CD14-positive monocyte (primary cell): ENCODE data around the gene SCG3. TPM values are rescaled to one million over a fixed set of nuclear protein-coding genes. Genes with fewer than 3 reads are reported as not detected.

Experiments
- DNase-seq, 3 donors: peaks; one replicate each; pipeline ENCODE4 v3.0.0-alpha.2; 2011 to 2022
- H2AFZ ChIP-seq: 2 replicates; pipeline ENCODE4 v1.6.0; 2012; ENCODE audit warnings: mild to moderate bottlenecking, low read depth, low read length, inconsistent platforms; ENCODE audit not compliant: insufficient read depth, poor library complexity, severe bottlenecking
- H3K27ac ChIP-seq, 2 donors: 1 replicate in 1 of 2; 2 replicates in 1 of 2; pipeline ENCODE4 v1.5.1; 2012 to 2013; ENCODE audit warnings: low read length in 2 of 2, control low read depth in 1 of 2, inconsistent platforms in 1 of 2, low read depth in 1 of 2, mild to moderate bottlenecking in 1 of 2
- H3K27me3 ChIP-seq, 2 donors: one replicate each; pipeline versions ENCODE4 v1.6.0 to v1.6.1; 2011 to 2013; ENCODE audit warnings: low read length in 2 of 2; ENCODE audit not compliant: control insufficient read depth in 2 of 2, insufficient read depth in 2 of 2
- H3K36me3 ChIP-seq, 2 donors: replicated peaks in 1 of 2; 1 replicate in 1 of 2; 2 replicates in 1 of 2; pipeline versions ENCODE4 v1.5.1 to v1.6.1; 2012 to 2013; ENCODE audit warnings: low read length in 2 of 2, control low read depth in 1 of 2, inconsistent platforms in 1 of 2, mild to moderate bottlenecking in 1 of 2; ENCODE audit not compliant: insufficient read depth in 2 of 2, control insufficient read depth in 1 of 2
- H3K4me1 ChIP-seq, 2 donors: 1 replicate in 1 of 2; 2 replicates in 1 of 2; pipeline versions ENCODE4 v1.5.1 to v1.6.1; 2012 to 2013; ENCODE audit warnings: low read length in 2 of 2, control low read depth in 1 of 2, inconsistent platforms in 1 of 2, mild to moderate bottlenecking in 1 of 2, moderate library complexity in 1 of 2; ENCODE audit not compliant: insufficient read depth in 2 of 2, control insufficient read depth in 1 of 2
- H3K4me2 ChIP-seq: replicated peaks from 2 replicates; pipeline ENCODE3; 2012; ENCODE audit warnings: low read length, moderate library complexity, mild to moderate bottlenecking; ENCODE audit not compliant: poor library complexity, severe bottlenecking; ENCODE audit errors: extremely low read depth
- H3K4me3 ChIP-seq, 3 experiments: fragments of 200-600 bp in 1 of 3; sonication (generic) in 1 of 3; replicated peaks in 1 of 3; 1 replicate in 2 of 3; 2 replicates in 1 of 3; pipeline ENCODE4 v1.5.1; 2011 to 2013; ENCODE audit warnings: low read length in 3 of 3, mild to moderate bottlenecking in 3 of 3, control low read depth in 2 of 3, low read depth in 2 of 3, inconsistent platforms in 1 of 3, moderate library complexity in 1 of 3
- H3K79me2 ChIP-seq: 2 replicates; pipeline ENCODE4 v1.6.0; 2012; ENCODE audit warnings: mild to moderate bottlenecking, control low read depth, inconsistent platforms, low read length, moderate library complexity; ENCODE audit not compliant: insufficient read depth
- H3K9ac ChIP-seq: 2 replicates; pipeline ENCODE4 v1.6.0; 2017; ENCODE audit warnings: low read length, mild to moderate bottlenecking; ENCODE audit not compliant: insufficient read depth, poor library complexity, severe bottlenecking
- H3K9me3 ChIP-seq, 2 donors: replicated peaks in 1 of 2; 1 replicate in 1 of 2; 2 replicates in 1 of 2; pipeline versions ENCODE4 v1.5.1 to v1.6.1; 2012 to 2013; ENCODE audit warnings: low read length in 2 of 2, control low read depth in 1 of 2; ENCODE audit not compliant: control insufficient read depth in 1 of 2, insufficient read depth in 1 of 2
- H4K20me1 ChIP-seq: 2 replicates; pipeline ENCODE4 v1.6.0; 2012; ENCODE audit warnings: mild to moderate bottlenecking, low read length, control low read depth, moderate library complexity; ENCODE audit not compliant: insufficient read depth
- H3K27ac Mint-ChIP-seq, 7 donors: one replicate each; pipeline ENCODE4 v1.8.0; 2020; ENCODE audit warnings: mild to moderate bottlenecking in 7 of 7, mixed read lengths in 7 of 7, moderate library complexity in 6 of 7, inconsistent platforms in 2 of 7
- H3K27me3 Mint-ChIP-seq, 3 donors: one replicate each; pipeline ENCODE4 v1.8.0; 2021 to 2022; ENCODE audit warnings: low read depth in 3 of 3, mild to moderate bottlenecking in 3 of 3, mixed read lengths in 3 of 3, moderate library complexity in 3 of 3, inconsistent platforms in 1 of 3
- H3K36me3 Mint-ChIP-seq, 2 donors: one replicate each; pipeline ENCODE4 v1.8.0; 2020; ENCODE audit warnings: mixed read lengths in 2 of 2, inconsistent platforms in 1 of 2, mild to moderate bottlenecking in 1 of 2
- H3K4me1 Mint-ChIP-seq: one replicate; pipeline ENCODE4 v1.8.0; 2020; ENCODE audit warnings: mild to moderate bottlenecking, mixed read lengths
- H3K4me3 Mint-ChIP-seq, 2 donors: one replicate each; pipeline ENCODE4 v1.8.0; 2020; ENCODE audit warnings: mild to moderate bottlenecking in 2 of 2, mixed read lengths in 2 of 2, moderate library complexity in 1 of 2
- H3K9me3 Mint-ChIP-seq, 7 donors: one replicate each; pipeline ENCODE4 v1.8.0; 2020 to 2022; ENCODE audit warnings: mixed read lengths in 7 of 7, mild to moderate bottlenecking in 6 of 7, moderate library complexity in 6 of 7, inconsistent platforms in 2 of 7
- CTCF ChIP-seq: fragments of 200-600 bp; IDR thresholded peaks from one replicate; pipeline ENCODE4 v1.8.0; 2022; ENCODE audit warnings: antibody characterized with exemption, mild to moderate bottlenecking
- WGBS: methylation state at CpG from one replicate; pipeline ENCODE4 v1.1.5; 2013; ENCODE audit warnings: missing lambda C conversion rate; ENCODE audit not compliant: insufficient coverage; 5-methylcytosine and 5-hydroxymethylcytosine counted together
- intact Hi-C, 2 donors: fragments of 100-400 bp; cut with micrococcal nuclease; formaldehyde crosslinking; loops; one replicate each; pipeline versions ENCODE4 v1.15.0 to v1.15.1; 2023
- polyA plus RNA-seq, 3 donors: library from polyadenylated mRNA; depleted of rRNA in 1 of 3; unstranded in 2 of 3; stranded (reverse) in 1 of 3; fragments of 300-500 nt in 2 of 3; fragments of >200 nt in 1 of 3; fragmentation: Illumina TruSeq in 2 of 3; gene quantifications; 1 replicate in 2 of 3; 2 replicates in 1 of 3; pipeline ENCODE4 v1.2.3, GENCODE V29; 2012 to 2021

SCG3 gene
- polyA plus RNA-seq, 3 donors = not detected

- H3K4me2 ChIP-seq = peak overlapping the region; percentile 33
- peak; percentile 12 to 27 (median 27) for DNase-seq
- H3K79me2 ChIP-seq = no peaks in the 10 kb centered on the region
- Mint-ChIP-seq H3K9me3 (peaks cover 0 to 12% (median 3%) of the 10 kb centered on the region in 7 donors), H3K27ac (peak overlapping the region in 1 of 7 donors; percentile 60), H3K36me3 (no peaks in the 10 kb centered on the region), H3K4me3 (peak overlapping the region in 1 of 2 donors; percentile 70), H3K27me3 (peaks cover 2 to 6% (median 2%) of the 10 kb centered on the region in 3 donors), H3K4me1 (peaks cover 7% of the 10 kb centered on the region)
- H3K4me3 ChIP-seq = peak overlapping the region in 1 of 3 experiments; percentile 13
- peak overlapping the region in 1 of 2 donors; percentile 4 for H3K27ac ChIP-seq
- 100% methylated on average over 1 of the region's 3 CpGs for WGBS
- no peak overlapping the region for H2AFZ ChIP-seq
- H3K9ac ChIP-seq = no peak overlapping the region
- no peak for TF ChIP-seq CTCF
- no peaks in the 10 kb centered on the region for H4K20me1 ChIP-seq
- H3K27me3 ChIP-seq = no peaks in the 10 kb centered on the region
- H3K36me3 ChIP-seq = no peaks in the 10 kb centered on the region
- intact Hi-C loops = no loop called here
- peaks cover 0 to 6% of the 10 kb centered on the region in 2 donors for H3K9me3 ChIP-seq
- H3K4me1 ChIP-seq = peaks cover 6 to 10% of the 10 kb centered on the region in 2 donors
Measured at GRCh38 chr15:51658664-51659063, 22.6 kb upstream of the SCG3 start.

- Histone ChIP-seq H3K9ac (no peak overlapping the region), H3K4me1 (peaks cover 6 to 10% of the 10 kb centered on the region in 2 donors), H3K4me3 (no peak overlapping the region), H4K20me1 (no peaks in the 10 kb centered on the region), H3K36me3 (no peaks in the 10 kb centered on the region), H2AFZ (no peak overlapping the region), H3K9me3 (peaks cover 0 to 6% of the 10 kb centered on the region in 2 donors), H3K27ac (no peak overlapping the region), H3K4me2 (no peak overlapping the region), H3K79me2 (no peaks in the 10 kb centered on the region), H3K27me3 (no peaks in the 10 kb centered on the region)
- no peak for DNase-seq
- Mint-ChIP-seq H3K9me3 (peaks cover 0 to 12% (median 0%) of the 10 kb centered on the region in 7 donors), H3K27me3 (peaks cover 0 to 3% (median 2%) of the 10 kb centered on the region in 3 donors), H3K4me1 (peaks cover 7% of the 10 kb centered on the region), H3K36me3 (no peaks in the 10 kb centered on the region), H3K27ac (no peak overlapping the region), H3K4me3 (no peak overlapping the region)
- TF ChIP-seq CTCF = no peak
- intact Hi-C loops = no loop called here
- 100% methylated on average over 1 of the region's 2 CpGs for WGBS
Measured at GRCh38 chr15:51661072-51661471, 20.2 kb upstream of the SCG3 start.
